HepG2 (cell line): ENCODE measurements around the gene MEA1. TPM values are rescaled to one million over a fixed set of nuclear protein-coding genes. Genes with fewer than 3 reads are reported as not detected.

ENCODE experiments used
- BRF2 ChIP-seq: sonication (generic); formaldehyde crosslinking; IDR thresholded peaks from 2 replicates; pipeline ENCODE4 v1.8.1; 2022; ENCODE audit warnings: mild to moderate bottlenecking, missing genetic modification reagents
- CTCF ChIP-seq: sonication (generic); formaldehyde crosslinking; IDR thresholded peaks from 2 replicates; pipeline ENCODE4 v1.5.0; 2020; ENCODE audit warnings: mild to moderate bottlenecking, missing genetic modification reagents, moderate library complexity
- KIAA2018 ChIP-seq: sonication (generic); formaldehyde crosslinking; IDR thresholded peaks from 2 replicates; pipeline ENCODE4 v1.5.0; 2020; ENCODE audit warnings: mild to moderate bottlenecking, missing genetic modification reagents, borderline replicate concordance
- MIER2 ChIP-seq: IDR thresholded peaks from 2 replicates; pipeline ENCODE4 v1.6.1; 2016; ENCODE audit warnings: missing biosample characterization, missing genetic modification reagents
- PAX8 ChIP-seq: sonication (generic); formaldehyde crosslinking; IDR thresholded peaks from 2 replicates; pipeline ENCODE4 v1.8.0; 2022; ENCODE audit warnings: mild to moderate bottlenecking, missing genetic modification reagents, borderline replicate concordance
- RAD51 ChIP-seq: fragments of 450-650 bp; IDR thresholded peaks from 2 replicates; pipeline ENCODE4 v1.6.1; 2016; ENCODE audit warnings: borderline replicate concordance
- RELA ChIP-seq: sonication (generic); formaldehyde crosslinking; IDR thresholded peaks from 2 replicates; pipeline ENCODE4 v1.4.0; 2020; ENCODE audit warnings: missing genetic modification reagents
- RXRB ChIP-seq: IDR thresholded peaks from 2 replicates; pipeline ENCODE4 v1.6.1; 2016; ENCODE audit warnings: borderline replicate concordance, missing genetic modification reagents, missing compliant biosample characterization
- SNAPC5 ChIP-seq: sonication (generic); formaldehyde crosslinking; IDR thresholded peaks from 2 replicates; pipeline ENCODE4 v1.8.1; 2023; ENCODE audit warnings: mild to moderate bottlenecking, missing genetic modification reagents, borderline replicate concordance
- ZNF34 ChIP-seq: sonication (generic); formaldehyde crosslinking; IDR thresholded peaks from 2 replicates; pipeline ENCODE4 v1.4.0; 2020; ENCODE audit warnings: mild to moderate bottlenecking, missing genetic modification reagents, borderline replicate concordance
- ZSCAN5A ChIP-seq: sonication (generic); formaldehyde crosslinking; IDR thresholded peaks from 2 replicates; pipeline ENCODE4 v1.8.0; 2022; ENCODE audit warnings: mild to moderate bottlenecking, missing genetic modification reagents, borderline replicate concordance
- polyA plus RNA-seq, 8 experiments: library from polyadenylated mRNA; depleted of rRNA in 3 of 8; stranded (reverse) in 7 of 8; unstranded in 1 of 8; fragments of >200 nt; fragmentation: Illumina TruSeq in 4 of 8; extraction: Trizol in 4 of 8; gene quantifications; 2 replicates each; pipeline versions ENCODE4 v1.2.1 to v1.2.3, GENCODE V29; 2011 to 2016; ENCODE audit warnings: low read depth in 4 of 8, missing spikeins in 1 of 8, mixed read lengths in 1 of 8; ENCODE audit not compliant: insufficient read depth in 1 of 8
- total RNA-seq, 5 experiments: library from RNA; depleted of rRNA; stranded (reverse); fragments of >200 nt; fragmentation: Illumina TruSeq; extraction: Trizol; gene quantifications; 2 replicates each; pipeline ENCODE4 v1.2.3, GENCODE V29; 2016; ENCODE audit warnings: low read depth in 1 of 5

Gene MEA1
- total and polyA plus RNA-seq, 2 of the 13 experiments (the other 11 are each of a cell fraction or from before 2014, with no cell fraction given): 75.6 to 86.2 TPM

- no peak for TF ChIP-seq KIAA2018 (CRISPR knock-in tag)
- no peak for TF ChIP-seq SNAPC5 (CRISPR knock-in tag)
- no peak; the same call in 1 of the 2 replicates for TF ChIP-seq RXRB (CRISPR knock-in tag)
- no peak for TF ChIP-seq ZNF34 (CRISPR knock-in tag)
- 0 out of 2 replicates have a peak, but pooled peaks have one; percentile 59 for TF ChIP-seq PAX8
- no peak for TF ChIP-seq RELA
- TF ChIP-seq BRF2 (CRISPR knock-in tag): no peak
- TF ChIP-seq RAD51: no peak
- TF ChIP-seq CTCF (CRISPR knock-in tag): 0 out of 2 replicates have a peak, but pooled peaks have one; percentile 10
- peak; percentile 57; the same call in 1 of the 2 replicates for TF ChIP-seq ZSCAN5A (CRISPR knock-in tag)
- TF ChIP-seq MIER2 (CRISPR knock-in tag): no peak; the same call in 1 of the 2 replicates
These were observed 7.7 kb upstream of the MEA1 start, which contains the start of gene RRP36 (continued) for GRCh38 chr6:43021270-43022047.
